ENCODE data around the gene MINPP1. TPM values are rescaled to one million over a fixed set of nuclear protein-coding genes. Genes with fewer than 3 reads are reported as not detected.
A peak's percentile ranks its signal among the peaks of the same experiment; 100 is the strongest.

MINPP1 gene
- total RNA-seq, 6 experiments from 2014 or later, result 14.4 to 28.2 (median 25.0) TPM

DNA sequence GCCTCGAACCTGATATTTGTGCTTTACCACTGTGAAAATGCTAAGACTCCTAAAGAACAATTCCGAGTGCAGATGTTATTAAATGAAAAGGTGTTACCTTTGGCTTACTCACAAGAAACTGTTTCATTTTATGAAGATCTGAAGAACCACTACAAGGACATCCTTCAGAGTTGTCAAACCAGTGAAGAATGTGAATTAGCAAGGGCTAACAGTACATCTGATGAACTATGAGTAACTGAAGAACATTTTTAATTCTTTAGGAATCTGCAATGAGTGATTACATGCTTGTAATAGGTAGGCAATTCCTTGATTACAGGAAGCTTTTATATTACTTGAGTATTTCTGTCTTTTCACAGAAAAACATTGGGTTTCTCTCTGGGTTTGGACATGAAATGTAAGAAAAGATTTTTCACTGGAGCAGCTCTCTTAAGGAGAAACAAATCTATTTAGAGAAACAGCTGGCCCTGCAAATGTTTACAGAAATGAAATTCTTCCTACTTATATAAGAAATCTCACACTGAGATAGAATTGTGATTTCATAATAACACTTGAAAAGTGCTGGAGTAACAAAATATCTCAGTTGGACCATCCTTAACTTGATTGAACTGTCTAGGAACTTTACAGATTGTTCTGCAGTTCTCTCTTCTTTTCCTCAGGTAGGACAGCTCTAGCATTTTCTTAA, 47.7 kb downstream of the MINPP1 start:
- ATAC-seq (no peak), DNase-seq (no peak)
- intact Hi-C loops (cut with DNase I), result no loop called here
- WGBS (ENCODE audit: insufficient coverage, low coverage, low lambda C conversion rate, missing lambda C conversion rate), result 90% methylated on average over 2 of the region's 2 CpGs
- Histone ChIP-seq H3K4me3 (no peak overlapping the region), H3K4me1 (peaks cover 0 to 11% (median 4%) of the 10 kb centered on the region in 4 donors), H3K27ac (no peak overlapping the region), H3K27me3 (no peaks in the 10 kb centered on the region), H3K9me3 (no peaks in the 10 kb centered on the region), H3K36me3 (peaks cover 0 to 7% (median 0%) of the 10 kb centered on the region in 4 donors)
- TF ChIP-seq POLR2A (IDR thresholded peaks at IDR 0.05), result no peak
- TF ChIP-seq, protein P1, sequence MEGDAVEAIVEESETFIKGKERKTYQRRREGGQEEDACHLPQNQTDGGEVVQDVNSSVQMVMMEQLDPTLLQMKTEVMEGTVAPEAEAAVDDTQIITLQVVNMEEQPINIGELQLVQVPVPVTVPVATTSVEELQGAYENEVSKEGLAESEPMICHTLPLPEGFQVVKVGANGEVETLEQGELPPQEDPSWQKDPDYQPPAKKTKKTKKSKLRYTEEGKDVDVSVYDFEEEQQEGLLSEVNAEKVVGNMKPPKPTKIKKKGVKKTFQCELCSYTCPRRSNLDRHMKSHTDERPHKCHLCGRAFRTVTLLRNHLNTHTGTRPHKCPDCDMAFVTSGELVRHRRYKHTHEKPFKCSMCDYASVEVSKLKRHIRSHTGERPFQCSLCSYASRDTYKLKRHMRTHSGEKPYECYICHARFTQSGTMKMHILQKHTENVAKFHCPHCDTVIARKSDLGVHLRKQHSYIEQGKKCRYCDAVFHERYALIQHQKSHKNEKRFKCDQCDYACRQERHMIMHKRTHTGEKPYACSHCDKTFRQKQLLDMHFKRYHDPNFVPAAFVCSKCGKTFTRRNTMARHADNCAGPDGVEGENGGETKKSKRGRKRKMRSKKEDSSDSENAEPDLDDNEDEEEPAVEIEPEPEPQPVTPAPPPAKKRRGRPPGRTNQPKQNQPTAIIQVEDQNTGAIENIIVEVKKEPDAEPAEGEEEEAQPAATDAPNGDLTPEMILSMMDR (IDR thresholded peaks at IDR 0.05), result no peak

DNA sequence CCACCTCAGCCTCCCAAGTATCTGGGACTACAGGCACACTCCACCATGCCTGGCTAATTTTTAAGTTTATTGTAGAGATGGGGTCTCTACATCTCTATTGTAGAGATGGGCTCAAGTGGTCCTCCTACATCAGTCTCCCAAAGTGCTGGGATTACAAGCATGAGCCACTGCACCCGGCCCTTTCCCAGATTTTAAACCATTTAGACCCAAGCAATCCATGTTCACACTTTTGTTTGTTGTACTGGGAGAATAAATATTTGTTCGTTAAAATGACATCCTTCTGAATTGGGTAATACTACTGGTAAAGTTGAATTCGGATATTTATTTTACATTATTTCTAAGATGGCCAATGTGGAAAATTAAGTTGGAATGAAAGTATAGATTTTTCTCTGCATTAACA, 52.7 kb downstream of the MINPP1 start:
- H3K4me1 ChIP-seq, result peaks cover 0 to 17% (median 7%) of the 10 kb centered on the region in 4 donors
- no peak for TF ChIP-seq POLR2A (IDR thresholded peaks at IDR 0.05)
- TF ChIP-seq, protein P1 (IDR thresholded peaks at IDR 0.05), result no peak
- intact Hi-C loops (cut with DNase I), result no loop called here

DNA sequence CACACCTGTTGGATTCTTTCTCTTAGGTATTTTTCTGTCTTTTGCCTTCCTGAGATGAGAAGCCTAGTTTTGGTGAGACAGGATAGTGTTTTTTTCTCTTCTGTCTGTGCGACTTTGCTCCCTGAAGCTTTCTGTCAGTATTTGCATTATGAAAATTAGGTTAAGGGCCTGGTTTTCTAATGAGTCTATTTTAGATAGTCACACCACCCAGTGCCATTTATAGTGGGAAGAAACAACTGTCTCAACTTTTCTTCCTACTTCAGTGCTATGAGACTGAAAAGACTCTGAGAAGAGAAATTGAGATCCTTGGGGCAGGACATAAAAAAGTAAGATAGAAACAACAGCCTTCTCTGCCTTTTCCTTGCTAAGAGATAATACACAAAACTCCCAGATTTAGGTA, 53.6 kb downstream of the MINPP1 start:
- H3K36me3 ChIP-seq, result no peaks in the 10 kb centered on the region
- no peak overlapping the region for H3K4me3 ChIP-seq
- H3K4me1 ChIP-seq, result peaks cover 0 to 17% (median 7%) of the 10 kb centered on the region in 4 donors
- no peak for TF ChIP-seq POLR2A (IDR thresholded peaks at IDR 0.05)
- TF ChIP-seq, protein P1 (IDR thresholded peaks at IDR 0.05), result no peak
- ATAC-seq, result no peak
- H3K27me3 ChIP-seq, result no peaks in the 10 kb centered on the region
- DNase-seq, result no peak
- no peak overlapping the region for H3K27ac ChIP-seq
- no peaks in the 10 kb centered on the region for H3K9me3 ChIP-seq
- WGBS (ENCODE audit: insufficient coverage, low coverage, low lambda C conversion rate, missing lambda C conversion rate), result 100% methylated on average over 1 of the region's 1 CpG
- intact Hi-C loops (cut with DNase I), result no loop called here

More for the DNA sequence above, 52.7 kb downstream of the MINPP1 start:
- WGBS (ENCODE audit: insufficient coverage, low coverage, low lambda C conversion rate, missing lambda C conversion rate), result 45% methylated on average over 3 of the region's 3 CpGs
- Histone ChIP-seq H3K4me3 (no peak overlapping the region), H3K9me3 (no peaks in the 10 kb centered on the region), H3K27me3 (no peaks in the 10 kb centered on the region), H3K27ac (peak overlapping the region in 1 of 3 donors; percentile 46), H3K36me3 (peaks cover 0 to 6% (median 0%) of the 10 kb centered on the region in 4 donors)
- DNase-seq, result no peak
- peak; percentile 71 to 85 (median 81) for ATAC-seq

DNA sequence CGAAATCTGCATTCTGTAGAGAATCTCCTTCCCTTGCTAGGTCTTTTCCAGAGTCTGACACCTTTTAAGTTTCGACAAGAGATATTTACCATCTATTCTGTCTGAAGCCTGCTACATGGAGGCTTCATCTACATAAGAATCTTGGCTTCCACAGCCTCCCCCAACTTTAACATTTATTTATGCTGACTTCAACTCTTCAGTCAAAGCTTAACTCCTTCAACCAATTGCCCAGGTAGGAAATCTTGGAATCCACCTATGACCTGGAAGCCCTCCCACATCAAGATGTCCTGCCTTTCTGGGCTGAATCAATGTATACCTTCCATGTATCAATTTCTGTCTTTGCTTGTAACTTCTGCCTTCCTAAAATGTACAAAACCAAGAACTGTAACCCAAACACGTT, 54.7 kb downstream of the MINPP1 start:
- TF ChIP-seq, protein P1 (IDR thresholded peaks at IDR 0.05), result no peak
- TF ChIP-seq POLR2A (IDR thresholded peaks at IDR 0.05), result no peak
- Histone ChIP-seq H3K4me1 (peaks cover 0 to 17% (median 7%) of the 10 kb centered on the region in 4 donors), H3K27me3 (no peaks in the 10 kb centered on the region), H3K27ac (no peak overlapping the region), H3K9me3 (no peaks in the 10 kb centered on the region), H3K4me3 (no peak overlapping the region), H3K36me3 (no peaks in the 10 kb centered on the region)
- 87% methylated on average over 3 of the region's 3 CpGs for WGBS (ENCODE audit: insufficient coverage, low coverage, low lambda C conversion rate, missing lambda C conversion rate)
- no peak for ATAC-seq
- intact Hi-C loops (cut with DNase I), result no loop called here
- DNase-seq, result no peak
